ENCODE results near the gene ITK. TPM values are rescaled to one million over a fixed set of nuclear protein-coding genes. Genes with fewer than 3 reads are reported as not detected.

Gene ITK
- total and polyA plus RNA-seq, 2 experiments from 2014 or later, result 0.08 TPM; not detected in 1

DNA sequence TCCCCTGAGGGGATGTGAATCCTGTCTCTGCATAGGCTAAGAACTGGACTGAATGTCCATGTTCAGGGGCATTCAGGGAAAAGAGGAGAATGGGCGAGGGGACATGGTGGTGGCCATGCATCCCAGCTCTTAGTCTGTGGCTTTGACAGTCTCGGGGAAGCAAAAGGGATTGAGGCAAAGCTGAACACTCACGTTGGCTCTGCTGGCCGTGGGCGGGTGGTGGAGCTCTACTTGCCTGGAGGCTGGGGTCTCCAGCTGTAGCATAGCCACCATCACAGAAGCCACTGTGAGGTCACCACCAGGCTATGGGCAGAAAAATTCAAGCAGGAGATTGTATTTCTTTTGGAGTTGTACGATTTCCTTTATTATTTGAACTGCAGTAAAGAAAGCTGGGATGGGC lies 18.6 kb upstream of the ITK start:
- Histone ChIP-seq H3K27me3 (ENCODE audit: insufficient read depth) (no peaks in the 10 kb centered on the region), H3K4me2 (no peak overlapping the region), H3K79me2 (replicated peaks; ENCODE audit: insufficient read depth) (no peaks in the 10 kb centered on the region), H3K9me2 (ENCODE audit: insufficient read depth) (no peaks in the 10 kb centered on the region), H3F3A (replicated peaks; ENCODE audit: low read depth) (no peaks in the 10 kb centered on the region), H3K4me1 (ENCODE audit: insufficient read depth) (no peaks in the 10 kb centered on the region), H4K20me1 (replicated peaks; ENCODE audit: insufficient read depth) (no peaks in the 10 kb centered on the region), H3K36me3 (ENCODE audit: insufficient read depth) (no peaks in the 10 kb centered on the region), H2AFZ (no peak overlapping the region), H3K27ac (ENCODE audit: low read depth) (no peak overlapping the region), H3K4me3 (no peak overlapping the region)
- Mint-ChIP-seq H3K27ac (no peak overlapping the region), H3K4me3 (no peak overlapping the region), H3K27me3 (ENCODE audit: insufficient read depth, low read depth, poor library complexity) (peaks cover 2% of the 10 kb centered on the region), H3K9me3 (no peaks in the 10 kb centered on the region), H3K36me3 (ENCODE audit: low read depth) (no peaks in the 10 kb centered on the region), H3K4me1 (no peaks in the 10 kb centered on the region)
- DNase-seq (ENCODE audit: low spot score), result no peak
- TF ChIP-seq ZNF331 (CRISPR knock-in tag; IDR thresholded peaks at IDR 0.05; ENCODE audit: low read depth) (no peak), NANOG (IDR thresholded peaks at IDR 0.05; ENCODE audit: borderline replicate concordance) (no peak), ZNF114 (CRISPR knock-in tag; IDR thresholded peaks at IDR 0.05) (no peak)
- TF ChIP-seq, protein P1, sequence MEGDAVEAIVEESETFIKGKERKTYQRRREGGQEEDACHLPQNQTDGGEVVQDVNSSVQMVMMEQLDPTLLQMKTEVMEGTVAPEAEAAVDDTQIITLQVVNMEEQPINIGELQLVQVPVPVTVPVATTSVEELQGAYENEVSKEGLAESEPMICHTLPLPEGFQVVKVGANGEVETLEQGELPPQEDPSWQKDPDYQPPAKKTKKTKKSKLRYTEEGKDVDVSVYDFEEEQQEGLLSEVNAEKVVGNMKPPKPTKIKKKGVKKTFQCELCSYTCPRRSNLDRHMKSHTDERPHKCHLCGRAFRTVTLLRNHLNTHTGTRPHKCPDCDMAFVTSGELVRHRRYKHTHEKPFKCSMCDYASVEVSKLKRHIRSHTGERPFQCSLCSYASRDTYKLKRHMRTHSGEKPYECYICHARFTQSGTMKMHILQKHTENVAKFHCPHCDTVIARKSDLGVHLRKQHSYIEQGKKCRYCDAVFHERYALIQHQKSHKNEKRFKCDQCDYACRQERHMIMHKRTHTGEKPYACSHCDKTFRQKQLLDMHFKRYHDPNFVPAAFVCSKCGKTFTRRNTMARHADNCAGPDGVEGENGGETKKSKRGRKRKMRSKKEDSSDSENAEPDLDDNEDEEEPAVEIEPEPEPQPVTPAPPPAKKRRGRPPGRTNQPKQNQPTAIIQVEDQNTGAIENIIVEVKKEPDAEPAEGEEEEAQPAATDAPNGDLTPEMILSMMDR (conservative IDR thresholded peaks at IDR 0.05; ENCODE audit: low read depth in 2 of 2), result no peak
- no peak for ATAC-seq

DNA sequence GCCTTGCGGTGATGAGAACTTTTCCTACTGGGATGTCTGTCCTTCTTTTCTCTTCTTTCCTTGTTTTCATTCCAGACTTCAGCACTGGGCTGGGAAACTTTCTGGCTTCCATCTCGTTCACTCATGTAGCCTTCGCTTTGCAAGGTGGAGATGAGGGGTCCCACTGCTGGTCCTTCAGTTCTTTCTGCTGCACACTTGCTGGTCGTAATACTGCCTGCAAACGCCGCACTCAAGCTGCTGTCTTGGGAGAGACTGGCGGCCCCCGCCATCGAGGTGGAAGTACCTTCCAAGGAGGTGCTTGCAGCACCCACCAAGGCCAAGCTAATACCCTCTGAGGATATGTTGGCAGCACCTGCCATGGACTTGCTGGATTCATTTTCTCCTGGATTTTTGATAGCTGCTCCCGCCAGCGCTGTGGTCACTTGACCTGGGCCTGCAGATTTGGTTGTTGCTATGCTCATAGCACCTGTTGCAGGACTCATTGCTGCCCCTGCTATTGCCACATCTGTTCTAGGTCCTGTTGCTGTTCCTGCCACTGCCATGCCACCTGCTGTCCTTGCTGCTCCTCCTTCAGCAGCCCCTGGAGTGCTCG lies 17.6 kb upstream of the ITK start:
- Histone ChIP-seq H3K27me3 (ENCODE audit: insufficient read depth) (no peaks in the 10 kb centered on the region), H4K20me1 (replicated peaks; ENCODE audit: insufficient read depth) (no peaks in the 10 kb centered on the region), H2AFZ (no peak overlapping the region), H3K9me2 (ENCODE audit: insufficient read depth) (no peaks in the 10 kb centered on the region), H3K79me2 (replicated peaks; ENCODE audit: insufficient read depth) (no peaks in the 10 kb centered on the region), H3K36me3 (ENCODE audit: insufficient read depth) (no peaks in the 10 kb centered on the region), H3K4me3 (no peak overlapping the region), H3K4me2 (no peak overlapping the region), H3K27ac (ENCODE audit: low read depth) (no peak overlapping the region), H3F3A (replicated peaks; ENCODE audit: low read depth) (no peaks in the 10 kb centered on the region), H3K4me1 (ENCODE audit: insufficient read depth) (no peaks in the 10 kb centered on the region)
- H3K27me3 Mint-ChIP-seq (ENCODE audit: insufficient read depth, low read depth, poor library complexity), result peaks cover 2% of the 10 kb centered on the region
- no peak overlapping the region for H3K4me3 Mint-ChIP-seq
- 0 out of 3 replicates have a peak, but pooled peaks cover 2% of the 10 kb centered on the region for H3K4me1 Mint-ChIP-seq
- H3K27ac Mint-ChIP-seq, result no peak overlapping the region
- no peak for DNase-seq (ENCODE audit: low spot score)
- H3K9me3 Mint-ChIP-seq, result no peaks in the 10 kb centered on the region
- H3K36me3 Mint-ChIP-seq (ENCODE audit: low read depth), result no peaks in the 10 kb centered on the region
- ATAC-seq, result no peak
- TF ChIP-seq POLR2AphosphoS5 (IDR thresholded peaks at IDR 0.05; ENCODE audit: low read depth) (no peak), CREB1 (CRISPR knock-in tag; IDR thresholded peaks at IDR 0.05; ENCODE audit: low read depth) (no peak), ZNF114 (CRISPR knock-in tag; IDR thresholded peaks at IDR 0.05) (no peak), NANOG (IDR thresholded peaks at IDR 0.05; ENCODE audit: borderline replicate concordance) (no peak)
- TF ChIP-seq, protein P2, sequence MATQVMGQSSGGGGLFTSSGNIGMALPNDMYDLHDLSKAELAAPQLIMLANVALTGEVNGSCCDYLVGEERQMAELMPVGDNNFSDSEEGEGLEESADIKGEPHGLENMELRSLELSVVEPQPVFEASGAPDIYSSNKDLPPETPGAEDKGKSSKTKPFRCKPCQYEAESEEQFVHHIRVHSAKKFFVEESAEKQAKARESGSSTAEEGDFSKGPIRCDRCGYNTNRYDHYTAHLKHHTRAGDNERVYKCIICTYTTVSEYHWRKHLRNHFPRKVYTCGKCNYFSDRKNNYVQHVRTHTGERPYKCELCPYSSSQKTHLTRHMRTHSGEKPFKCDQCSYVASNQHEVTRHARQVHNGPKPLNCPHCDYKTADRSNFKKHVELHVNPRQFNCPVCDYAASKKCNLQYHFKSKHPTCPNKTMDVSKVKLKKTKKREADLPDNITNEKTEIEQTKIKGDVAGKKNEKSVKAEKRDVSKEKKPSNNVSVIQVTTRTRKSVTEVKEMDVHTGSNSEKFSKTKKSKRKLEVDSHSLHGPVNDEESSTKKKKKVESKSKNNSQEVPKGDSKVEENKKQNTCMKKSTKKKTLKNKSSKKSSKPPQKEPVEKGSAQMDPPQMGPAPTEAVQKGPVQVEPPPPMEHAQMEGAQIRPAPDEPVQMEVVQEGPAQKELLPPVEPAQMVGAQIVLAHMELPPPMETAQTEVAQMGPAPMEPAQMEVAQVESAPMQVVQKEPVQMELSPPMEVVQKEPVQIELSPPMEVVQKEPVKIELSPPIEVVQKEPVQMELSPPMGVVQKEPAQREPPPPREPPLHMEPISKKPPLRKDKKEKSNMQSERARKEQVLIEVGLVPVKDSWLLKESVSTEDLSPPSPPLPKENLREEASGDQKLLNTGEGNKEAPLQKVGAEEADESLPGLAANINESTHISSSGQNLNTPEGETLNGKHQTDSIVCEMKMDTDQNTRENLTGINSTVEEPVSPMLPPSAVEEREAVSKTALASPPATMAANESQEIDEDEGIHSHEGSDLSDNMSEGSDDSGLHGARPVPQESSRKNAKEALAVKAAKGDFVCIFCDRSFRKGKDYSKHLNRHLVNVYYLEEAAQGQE (IDR thresholded peaks at IDR 0.05; ENCODE audit: unreplicated experiment), result no peak
